GM18505 (cell line): Measurements from ENCODE around the gene MNAT1.

Experiments used
- ATAC-seq: cut with Tn5 transposase; IDR thresholded peaks from one replicate; pipeline ENCODE4 v1.9.1; 2021; ENCODE audit not compliant: unreplicated experiment
- POLR2A ChIP-seq: IDR thresholded peaks from 4 replicates; pipeline ENCODE4 v1.6.1; 2011; ENCODE audit warnings: borderline replicate concordance; ENCODE audit not compliant: insufficient read depth, insufficient read length; ENCODE audit errors: extremely low read depth

The MNAT1 gene

GRCh38 chr14:60956632-60957031 is 222.1 kb downstream of the MNAT1 start:
- ATAC-seq = no peak
- TF ChIP-seq POLR2A = no peak

- ATAC-seq = no peak
- TF ChIP-seq POLR2A = no peak
Measured at GRCh38 chr14:60958146-60958545, 223.6 kb downstream of the MNAT1 start.

- ATAC-seq = no peak
- TF ChIP-seq POLR2A = no peak
Measured at GRCh38 chr14:60963761-60964160, 229.2 kb downstream of the MNAT1 start.

- TF ChIP-seq POLR2A = no peak
- no peak for ATAC-seq
Measured at GRCh38 chr14:60964904-60965303, 230.3 kb downstream of the MNAT1 start.

- TF ChIP-seq POLR2A = no peak
- ATAC-seq = no peak
Measured at GRCh38 chr14:60965402-60965801, 230.8 kb downstream of the MNAT1 start.

- no peak for ATAC-seq
- no peak for TF ChIP-seq POLR2A
Measured at GRCh38 chr14:60968099-60968498, 233.5 kb downstream of the MNAT1 start.

- ATAC-seq = no peak
- TF ChIP-seq POLR2A = no peak
Measured at GRCh38 chr14:60968671-60969070, 234.1 kb downstream of the MNAT1 start.

- TF ChIP-seq POLR2A = no peak
- no peak for ATAC-seq
Measured at GRCh38 chr14:60970146-60970545, 235.6 kb downstream of the MNAT1 start.

GRCh38 chr14:60971271-60971670 is 236.7 kb downstream of the MNAT1 start:
- ATAC-seq = no peak
- TF ChIP-seq POLR2A = no peak

- TF ChIP-seq POLR2A = no peak
- no peak for ATAC-seq
Measured at GRCh38 chr14:60972295-60972694, 237.7 kb downstream of the MNAT1 start.

GRCh38 chr14:60973070-60973469 is 238.5 kb downstream of the MNAT1 start:
- TF ChIP-seq POLR2A = no peak
- no peak for ATAC-seq

- TF ChIP-seq POLR2A = no peak
- ATAC-seq = no peak
Measured at GRCh38 chr14:60974090-60974651, 239.6 kb downstream of the MNAT1 start.

- no peak for ATAC-seq
- TF ChIP-seq POLR2A = no peak
Measured at GRCh38 chr14:60975551-60975950, 241.0 kb downstream of the MNAT1 start.

- TF ChIP-seq POLR2A = no peak
Measured at GRCh38 chr14:60977847-60978246, 243.3 kb downstream of the MNAT1 start.

More at GRCh38 chr14:60977847-60978246, 243.3 kb downstream of the MNAT1 start:
- ATAC-seq = no peak
